ENCODE data around the gene CNPY2.
"Not testable (repeated sequence)": the region's sequence is repeated elsewhere in the genome, so short reads cannot be mapped to it uniquely, and the experiment has no call there.

- TF ChIP-seq POLR2A, EP300, CTCF (IDR thresholded peaks at IDR 0.05): not testable (repeated sequence)
Observed at GRCh38 chr12:56347255-56347654, 31.5 kb upstream of the CNPY2 start.

Data from tibial nerve (tissue), 4 donors.